DOHH2 (cell line): Measurements from ENCODE around the gene LIMS2.

Experiments
- H3F3A ChIP-seq: fragments of 200-600 bp; sonication (generic), shearing (Covaris generic); 2 replicates; pipeline ENCODE4 v1.6.0; 2016; ENCODE audit warnings: antibody characterized with exemption, mild to moderate bottlenecking; ENCODE audit not compliant: control insufficient read depth, insufficient read depth
- H3K27ac ChIP-seq: fragments of 200-600 bp; sonication (generic); 2 replicates; pipeline ENCODE4 v1.5.1; 2014; ENCODE audit warnings: low read depth, mild to moderate bottlenecking, low read length, moderate library complexity
- H3K27me3 ChIP-seq: fragments of 200-600 bp; sonication (generic); 2 replicates; pipeline ENCODE4 v1.6.1; 2014; ENCODE audit warnings: mild to moderate bottlenecking, low read length, mixed read lengths; ENCODE audit not compliant: control insufficient read depth
- H3K36me3 ChIP-seq: fragments of 200-600 bp; sonication (generic); 2 replicates; pipeline ENCODE4 v1.6.1; 2014; ENCODE audit warnings: mild to moderate bottlenecking, low read length, moderate library complexity, mixed read lengths; ENCODE audit not compliant: control insufficient read depth
- H3K4me1 ChIP-seq: fragments of 200-600 bp; sonication (generic); 2 replicates; pipeline ENCODE4 v1.6.1; 2014; ENCODE audit warnings: mild to moderate bottlenecking, low read length, mixed read lengths; ENCODE audit not compliant: control insufficient read depth
- H3K4me2 ChIP-seq: fragments of 200-600 bp; sonication (generic); 2 replicates; pipeline ENCODE4 v1.6.0; 2014; ENCODE audit warnings: mild to moderate bottlenecking, low read length, moderate library complexity
- H3K4me3 ChIP-seq: fragments of 200-600 bp; sonication (generic); 2 replicates; pipeline ENCODE4 v1.5.1; 2014; ENCODE audit warnings: mild to moderate bottlenecking, low read length, mixed read lengths
- H3K79me2 ChIP-seq: fragments of 200-600 bp; sonication (generic); 2 replicates; pipeline ENCODE4 v1.6.1; 2014; ENCODE audit warnings: mild to moderate bottlenecking, low read length, mixed read lengths; ENCODE audit not compliant: control insufficient read depth
- H3K9me2 ChIP-seq: fragments of 200-600 bp; sonication (generic); replicated peaks from 2 replicates; pipeline ENCODE4 v1.6.1; 2014; ENCODE audit warnings: mild to moderate bottlenecking, low read length, mixed read lengths; ENCODE audit not compliant: control insufficient read depth
- H3K9me3 ChIP-seq: fragments of 200-600 bp; sonication (generic); 2 replicates; pipeline ENCODE4 v1.6.1; 2014; ENCODE audit warnings: antibody characterized with exemption, low read length, mixed read lengths; ENCODE audit not compliant: control insufficient read depth, insufficient read depth
- H4K20me1 ChIP-seq: fragments of 200-600 bp; sonication (generic); 2 replicates; pipeline ENCODE4 v1.6.0; 2014; ENCODE audit warnings: low read depth, mild to moderate bottlenecking, antibody characterized with exemption, low read length, moderate library complexity; ENCODE audit not compliant: control insufficient read depth, insufficient read depth
- CTCF ChIP-seq: fragments of 200-600 bp; sonication (generic); IDR thresholded peaks from one replicate; pipeline ENCODE4 v1.5.1; 2014; ENCODE audit warnings: antibody characterized with exemption, mild to moderate bottlenecking, low read depth, low read length; ENCODE audit not compliant: poor library complexity, severe bottlenecking
- EZH2phosphoT487 ChIP-seq: fragments of 200-600 bp; sonication (generic); IDR thresholded peaks from 2 replicates; pipeline ENCODE4 v1.6.1; 2017; ENCODE audit warnings: borderline replicate concordance, mild to moderate bottlenecking, antibody characterized with exemption, low read length, moderate library complexity, mixed read lengths

Gene LIMS2

GRCh38 chr2:127589841-127590240 is 85.5 kb downstream of the LIMS2 start:
- H3K27me3 ChIP-seq = peaks cover 5% of the 10 kb centered on the region; the same call in 1 of the 2 replicates
- no peaks in the 10 kb centered on the region for H3F3A ChIP-seq
- H3K27ac ChIP-seq = no peak overlapping the region
- no peaks in the 10 kb centered on the region for H3K36me3 ChIP-seq
- peaks cover 26% of the 10 kb centered on the region for H3K4me1 ChIP-seq
- TF ChIP-seq EZH2phosphoT487 (no peak), CTCF (no peak)
- no peaks in the 10 kb centered on the region for H3K9me2 ChIP-seq
- H3K4me3 ChIP-seq = no peak overlapping the region
- no peak overlapping the region for H3K4me2 ChIP-seq
- no peaks in the 10 kb centered on the region for H3K9me3 ChIP-seq
- H3K79me2 ChIP-seq = no peaks in the 10 kb centered on the region
- H4K20me1 ChIP-seq = no peaks in the 10 kb centered on the region

DNA sequence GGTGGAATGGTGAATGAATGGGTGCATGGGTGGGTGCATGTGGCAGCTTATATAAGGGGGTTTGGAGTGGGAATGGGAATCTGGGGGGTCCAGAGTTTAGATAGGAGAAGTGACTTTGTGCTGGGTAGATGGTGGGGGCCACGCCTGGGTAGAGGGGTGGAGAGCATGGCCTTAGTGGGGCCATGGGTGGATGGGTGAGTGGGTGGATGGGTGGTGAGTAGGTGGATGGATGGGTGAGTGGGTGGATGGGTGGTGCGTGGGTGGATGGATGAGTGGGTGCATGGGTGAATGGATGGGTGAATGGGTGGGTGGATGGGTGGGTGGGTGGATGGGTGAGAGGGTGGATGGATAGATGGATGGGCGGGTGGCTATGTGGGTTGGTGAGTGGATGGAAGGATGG is 86.0 kb downstream of the LIMS2 start:
- no peaks in the 10 kb centered on the region for H3K79me2 ChIP-seq
- TF ChIP-seq EZH2phosphoT487 = no peak

More for the DNA sequence above, 86.0 kb downstream of the LIMS2 start:
- H3K27me3 ChIP-seq = peaks cover 5% of the 10 kb centered on the region; the same call in 1 of the 2 replicates
- no peaks in the 10 kb centered on the region for H4K20me1 ChIP-seq
- H3K27ac ChIP-seq = no peak overlapping the region
- H3F3A ChIP-seq = no peaks in the 10 kb centered on the region
- H3K36me3 ChIP-seq = no peaks in the 10 kb centered on the region
- no peaks in the 10 kb centered on the region for H3K9me2 ChIP-seq
- peaks cover 21% of the 10 kb centered on the region for H3K4me1 ChIP-seq
- no peaks in the 10 kb centered on the region for H3K9me3 ChIP-seq
- no peak overlapping the region for H3K4me2 ChIP-seq
- H3K4me3 ChIP-seq = no peak overlapping the region
